ENCODE data around the gene ARHGEF17. TPM values are rescaled to one million over a fixed set of nuclear protein-coding genes. Genes with fewer than 3 reads are reported as not detected.

Gene ARHGEF17
- total RNA-seq, 1 experiment from 2014 or later = 77.9 TPM

- ChIA-PET POLR2A (no interaction called here), CTCF (interaction anchor here (0.6 to 1.8 kb wide), 9 partner anchors 9 to 1265 kb away, joined by 3 to 24 read pairs (median 4); no protein-coding TSS in a partner anchor)
- intact Hi-C loops (cut with micrococcal nuclease; ENCODE audit: unreplicated experiment) = no loop called here
These were observed 36.1 kb downstream of the ARHGEF17 start for GRCh38 chr11:73344191-73344607.

GRCh38 chr11:73345481-73346160, 37.5 kb downstream of the ARHGEF17 start:
- H3K27me3 Mint-ChIP-seq (ENCODE audit: insufficient read depth, unreplicated experiment) = no peaks in the 10 kb centered on the region
- H3K27me3 ChIP-seq (replicated peaks; ENCODE audit: control insufficient read depth, insufficient read depth, low read length) = no peaks in the 10 kb centered on the region
- intact Hi-C loops (cut with micrococcal nuclease; ENCODE audit: unreplicated experiment) = no loop called here
- peaks cover 6% of the 10 kb centered on the region for H3K36me3 Mint-ChIP-seq (ENCODE audit: insufficient read depth, unreplicated experiment)
- CTCF ChIA-PET = interaction anchor here (1.4 to 1.8 kb wide), 2 partner anchors 15 to 48 kb away, joined by 5 to 10 read pairs; no protein-coding TSS in a partner anchor
- POLR2A ChIA-PET = no interaction called here
- DNase-seq = no peak
- H3K36me3 ChIP-seq (ENCODE audit: control insufficient read depth, insufficient read depth, low read length) = peaks cover 4% of the 10 kb centered on the region; the same call in 1 of the 2 replicates
- no peak overlapping the region for H3K4me3 Mint-ChIP-seq (ENCODE audit: unreplicated experiment)
- BruUV-seq (replicated peaks) = no TSS peak
- H3K4me1 ChIP-seq = no peaks in the 10 kb centered on the region
- H3K9me3 Mint-ChIP-seq (ENCODE audit: unreplicated experiment) = no peaks in the 10 kb centered on the region
- H3K4me3 ChIP-seq (ENCODE audit: low read depth, low read length) = no peak overlapping the region
- no peaks in the 10 kb centered on the region for H3K4me1 Mint-ChIP-seq (ENCODE audit: low read depth, unreplicated experiment)
- no peaks in the 10 kb centered on the region for H3K9me3 ChIP-seq
- no peak for TF ChIP-seq CTCF (IDR thresholded peaks at IDR 0.05; ENCODE audit: insufficient read depth in 1 of 2, low read depth in 1 of 2, low read length in 1 of 2, severe bottlenecking in 1 of 2, unreplicated experiment in 1 of 2)
- no peak overlapping the region for H3K27ac Mint-ChIP-seq (ENCODE audit: unreplicated experiment)

More at GRCh38 chr11:73344191-73344607, 36.1 kb downstream of the ARHGEF17 start:
- no peaks in the 10 kb centered on the region for H3K4me1 ChIP-seq
- no TSS peak for BruUV-seq (replicated peaks)
- no peaks in the 10 kb centered on the region for H3K27me3 ChIP-seq (replicated peaks; ENCODE audit: control insufficient read depth, insufficient read depth, low read length)
- no peaks in the 10 kb centered on the region for H3K27me3 Mint-ChIP-seq (ENCODE audit: insufficient read depth, unreplicated experiment)
- H3K9me3 Mint-ChIP-seq (ENCODE audit: unreplicated experiment) = no peaks in the 10 kb centered on the region
- H3K4me3 Mint-ChIP-seq (ENCODE audit: unreplicated experiment) = no peak overlapping the region
- H3K36me3 Mint-ChIP-seq (ENCODE audit: insufficient read depth, unreplicated experiment) = peaks cover 19% of the 10 kb centered on the region
- H3K9me3 ChIP-seq = no peaks in the 10 kb centered on the region
- H3K4me3 ChIP-seq (ENCODE audit: low read depth, low read length) = no peak overlapping the region
- TF ChIP-seq CTCF (IDR thresholded peaks at IDR 0.05; ENCODE audit: insufficient read depth in 1 of 2, low read depth in 1 of 2, low read length in 1 of 2, severe bottlenecking in 1 of 2, unreplicated experiment in 1 of 2) = no peak
- H3K27ac Mint-ChIP-seq (ENCODE audit: unreplicated experiment) = no peak overlapping the region
- peaks cover 4% of the 10 kb centered on the region; the same call in 1 of the 2 replicates for H3K36me3 ChIP-seq (ENCODE audit: control insufficient read depth, insufficient read depth, low read length)
- H3K4me1 Mint-ChIP-seq (ENCODE audit: low read depth, unreplicated experiment) = no peaks in the 10 kb centered on the region
- DNase-seq = no peak

- Mint-ChIP-seq H3K36me3 (ENCODE audit: insufficient read depth, unreplicated experiment) (peaks cover 8% of the 10 kb centered on the region), H3K27me3 (ENCODE audit: insufficient read depth, unreplicated experiment) (no peaks in the 10 kb centered on the region), H3K9me3 (ENCODE audit: unreplicated experiment) (no peaks in the 10 kb centered on the region), H3K27ac (ENCODE audit: unreplicated experiment) (no peak overlapping the region), H3K4me1 (ENCODE audit: low read depth, unreplicated experiment) (no peaks in the 10 kb centered on the region), H3K4me3 (ENCODE audit: unreplicated experiment) (no peak overlapping the region)
- intact Hi-C loops (cut with micrococcal nuclease; ENCODE audit: unreplicated experiment) = no loop called here
- no peaks in the 10 kb centered on the region for H3K4me1 ChIP-seq
- ChIA-PET CTCF (no interaction called here), POLR2A (interaction anchor here (0.5 kb wide), 1 partner anchor 11 kb away, joined by 4 read pairs; no protein-coding TSS in a partner anchor)
- no peaks in the 10 kb centered on the region for H3K27me3 ChIP-seq (replicated peaks; ENCODE audit: control insufficient read depth, insufficient read depth, low read length)
- peaks cover 4% of the 10 kb centered on the region; the same call in 1 of the 2 replicates for H3K36me3 ChIP-seq (ENCODE audit: control insufficient read depth, insufficient read depth, low read length)
- no peak for DNase-seq
- BruUV-seq (replicated peaks) = no TSS peak
- H3K4me3 ChIP-seq (ENCODE audit: low read depth, low read length) = no peak overlapping the region
- no peaks in the 10 kb centered on the region for H3K9me3 ChIP-seq
- no peak for TF ChIP-seq CTCF (IDR thresholded peaks at IDR 0.05; ENCODE audit: insufficient read depth in 1 of 2, low read depth in 1 of 2, low read length in 1 of 2, severe bottlenecking in 1 of 2, unreplicated experiment in 1 of 2)
These were observed 38.3 kb downstream of the ARHGEF17 start for GRCh38 chr11:73346186-73346935.

Data from Caco-2 (cell line).